Right lobe of liver (tissue), 6 donors: ENCODE measurements around the gene CHST11. TPM values are rescaled to one million over a fixed set of nuclear protein-coding genes. Genes with fewer than 3 reads are reported as not detected.

Experiments used
- ATAC-seq, 4 donors: fragments of 200-7000 bp; cut with Tn5 transposase; one replicate each; pipeline ENCODE4 v1.9.1; 2020; ENCODE audit warnings: mild to moderate bottlenecking in 4 of 4, moderate library complexity in 4 of 4
- DNase-seq, 3 donors: peaks; one replicate each; pipeline ENCODE4 v3.0.0-alpha.2; 2020
- H3K27ac ChIP-seq, 3 donors: fragments of 200-600 bp; one replicate each; pipeline ENCODE4 v1.8.0; 2022
- H3K27me3 ChIP-seq, 2 donors: fragments of 200-600 bp; one replicate each; pipeline ENCODE4 v1.8.0; 2022
- H3K36me3 ChIP-seq, 4 donors: fragments of 200-600 bp; sonication (generic) in 1 of 4; one replicate each; pipeline versions ENCODE4 v1.5.1 to v1.8.0; 2017 to 2022; ENCODE audit warnings: control low read depth in 1 of 4
- H3K4me1 ChIP-seq, 4 donors: fragments of 200-600 bp; sonication (generic) in 1 of 4; one replicate each; pipeline versions ENCODE4 v1.5.1 to v1.8.0; 2017 to 2022; ENCODE audit warnings: control low read depth in 1 of 4
- H3K4me3 ChIP-seq, 3 donors: fragments of 200-600 bp; one replicate each; pipeline ENCODE4 v1.8.0; 2022
- H3K9me3 ChIP-seq, 4 donors: fragments of 200-600 bp; sonication (generic) in 1 of 4; one replicate each; pipeline versions ENCODE4 v1.5.1 to v1.8.0; 2017 to 2022; ENCODE audit warnings: control low read depth in 1 of 4
- POLR2A ChIP-seq: fragments of 450-650 bp; IDR thresholded peaks from one replicate; pipeline ENCODE4 v1.6.1; 2017; ENCODE audit warnings: antibody characterized with exemption, mild to moderate bottlenecking
- WGBS: methylation state at CpG from one replicate; pipeline ENCODE4 v1.1.6; 2018; ENCODE audit warnings: low coverage, low lambda C conversion rate; ENCODE audit not compliant: insufficient coverage; ENCODE audit errors: missing lambda C conversion rate; 5-methylcytosine and 5-hydroxymethylcytosine counted together
- intact Hi-C, 2 donors: fragments of 100-400 bp; cut with DNase I; formaldehyde crosslinking; loops; one replicate each; pipeline versions ENCODE4 v1.11.2 to v1.14.1; 2022
- total RNA-seq, 6 experiments: library from RNA; depleted of rRNA in 2 of 6; stranded (reverse); fragments of >200 nt in 2 of 6; fragmentation: NEBNext Ultra II Directional in 3 of 6; extraction: Animal tissue kit (Norgen Biotek cat#: 25700) in 3 of 6; gene quantifications; one replicate each; pipeline versions ENCODE4 v1.1.0 to v1.2.4, GENCODE V29; 2016 to 2023
- TF ChIP-seq, protein P1 (sequence below), 4 donors: fragments of 200-600 bp in 3 of 4; fragments of 450-650 bp in 1 of 4; IDR thresholded peaks; one replicate each; pipeline versions ENCODE4 v1.5.1 to v1.8.0; 2016 to 2022; ENCODE audit warnings: antibody characterized with exemption in 4 of 4, mild to moderate bottlenecking in 2 of 4
- donor health status: DM: no; HTN: yes; CAD: no.
- donor health status: DM: no; HTN: no; CAD: no.
- donor health status: DM: no; HTN: no; CAD: no.
- donor health status: DM: no; HTN: yes; CAD: no.
- donor health status: DM: no; HTN: yes; CAD: no.

Gene CHST11
- total RNA-seq, 6 experiments from 2014 or later, result 0.57 to 10.4 (median 3.5) TPM

- Histone ChIP-seq H3K4me1 (no peaks in the 10 kb centered on the region), H3K9me3 (no peaks in the 10 kb centered on the region), H3K27ac (no peak overlapping the region), H3K4me3 (no peak overlapping the region), H3K27me3 (no peaks in the 10 kb centered on the region), H3K36me3 (no peaks in the 10 kb centered on the region)
- intact Hi-C loops, result no loop called here
- no peak for TF ChIP-seq POLR2A
- TF ChIP-seq, protein P1, sequence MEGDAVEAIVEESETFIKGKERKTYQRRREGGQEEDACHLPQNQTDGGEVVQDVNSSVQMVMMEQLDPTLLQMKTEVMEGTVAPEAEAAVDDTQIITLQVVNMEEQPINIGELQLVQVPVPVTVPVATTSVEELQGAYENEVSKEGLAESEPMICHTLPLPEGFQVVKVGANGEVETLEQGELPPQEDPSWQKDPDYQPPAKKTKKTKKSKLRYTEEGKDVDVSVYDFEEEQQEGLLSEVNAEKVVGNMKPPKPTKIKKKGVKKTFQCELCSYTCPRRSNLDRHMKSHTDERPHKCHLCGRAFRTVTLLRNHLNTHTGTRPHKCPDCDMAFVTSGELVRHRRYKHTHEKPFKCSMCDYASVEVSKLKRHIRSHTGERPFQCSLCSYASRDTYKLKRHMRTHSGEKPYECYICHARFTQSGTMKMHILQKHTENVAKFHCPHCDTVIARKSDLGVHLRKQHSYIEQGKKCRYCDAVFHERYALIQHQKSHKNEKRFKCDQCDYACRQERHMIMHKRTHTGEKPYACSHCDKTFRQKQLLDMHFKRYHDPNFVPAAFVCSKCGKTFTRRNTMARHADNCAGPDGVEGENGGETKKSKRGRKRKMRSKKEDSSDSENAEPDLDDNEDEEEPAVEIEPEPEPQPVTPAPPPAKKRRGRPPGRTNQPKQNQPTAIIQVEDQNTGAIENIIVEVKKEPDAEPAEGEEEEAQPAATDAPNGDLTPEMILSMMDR (IDR thresholded peaks at IDR 0.05), result no peak
- no peak for ATAC-seq
- no peak for DNase-seq
- 56% methylated on average over 4 of the region's 5 CpGs for WGBS
These were observed 11.6 kb downstream of the CHST11 start for GRCh38 chr12:104468371-104468770.

DNA sequence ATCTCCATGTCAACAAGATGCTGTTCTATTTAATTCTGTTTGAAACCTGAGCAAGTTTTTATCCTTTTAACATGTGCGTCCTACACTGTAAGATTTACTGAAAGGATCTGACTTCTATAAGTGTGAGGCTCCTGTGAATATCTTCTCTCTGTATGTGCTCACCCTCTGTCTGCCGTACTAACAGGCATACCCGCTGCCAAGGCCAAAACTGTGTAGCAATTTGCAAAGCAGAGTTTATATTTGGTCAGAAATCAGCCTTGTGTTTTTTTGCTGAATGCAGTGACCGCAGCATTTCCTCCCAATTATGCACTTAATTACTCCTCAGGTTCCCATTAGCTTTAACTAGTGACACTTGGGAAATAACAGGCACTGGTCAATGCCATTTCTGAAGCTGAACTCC is 12.3 kb downstream of the CHST11 start:
- H3K36me3 ChIP-seq, result no peaks in the 10 kb centered on the region
- WGBS, result 74% methylated on average over 4 of the region's 4 CpGs
- TF ChIP-seq, protein P1 (IDR thresholded peaks at IDR 0.05), result no peak
- no peak for TF ChIP-seq POLR2A
- intact Hi-C loops, result no loop called here
- ATAC-seq (no peak), DNase-seq (no peak)
- H3K27me3 ChIP-seq, result no peaks in the 10 kb centered on the region
- no peak overlapping the region for H3K27ac ChIP-seq
- H3K9me3 ChIP-seq, result no peaks in the 10 kb centered on the region
- no peaks in the 10 kb centered on the region for H3K4me1 ChIP-seq
- H3K4me3 ChIP-seq, result no peak overlapping the region

DNA sequence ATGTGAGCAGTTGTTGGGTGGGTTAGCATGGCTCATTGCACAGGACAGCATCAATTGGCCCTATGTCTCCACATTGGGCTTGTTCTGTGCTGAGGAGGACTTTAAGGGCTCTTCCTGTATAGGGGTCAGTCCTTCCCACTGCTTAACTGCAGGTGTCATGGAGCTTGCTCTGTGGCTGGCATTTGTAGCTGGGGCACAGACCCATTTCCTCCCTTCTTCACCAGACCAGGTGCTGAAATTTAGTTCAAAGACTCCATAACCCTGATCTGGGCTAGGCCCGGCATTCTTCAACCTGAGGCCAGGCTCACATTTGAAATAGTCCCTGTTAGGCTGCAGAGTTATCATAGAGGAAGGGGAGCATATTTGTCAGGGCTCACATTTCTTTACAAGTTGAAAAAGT is 12.8 kb downstream of the CHST11 start:
- H3K4me1 ChIP-seq, result no peaks in the 10 kb centered on the region
- no peak overlapping the region for H3K4me3 ChIP-seq
- no peaks in the 10 kb centered on the region for H3K9me3 ChIP-seq
- intact Hi-C loops, result no loop called here
- H3K36me3 ChIP-seq, result no peaks in the 10 kb centered on the region
- TF ChIP-seq POLR2A, result no peak
- TF ChIP-seq, protein P1 (IDR thresholded peaks at IDR 0.05), result no peak
- WGBS, result 83% methylated on average over 1 of the region's 1 CpG
- ATAC-seq, result no peak
- DNase-seq, result no peak
- no peaks in the 10 kb centered on the region for H3K27me3 ChIP-seq
- no peak overlapping the region for H3K27ac ChIP-seq

GRCh38 chr12:104470521-104470920 is 13.8 kb downstream of the CHST11 start:
- intact Hi-C loops, result no loop called here

More at GRCh38 chr12:104470521-104470920, 13.8 kb downstream of the CHST11 start:
- no peaks in the 10 kb centered on the region for H3K4me1 ChIP-seq
- H3K27me3 ChIP-seq, result no peaks in the 10 kb centered on the region
- H3K27ac ChIP-seq, result no peak overlapping the region
- H3K9me3 ChIP-seq, result no peaks in the 10 kb centered on the region
- 70% methylated on average over 1 of the region's 1 CpG for WGBS
- no peak overlapping the region for H3K4me3 ChIP-seq
- ATAC-seq, result no peak
- TF ChIP-seq, protein P1 (IDR thresholded peaks at IDR 0.05), result no peak
- no peak for TF ChIP-seq POLR2A
- DNase-seq, result no peak
- H3K36me3 ChIP-seq, result no peaks in the 10 kb centered on the region
